PC-3 (cell line): Measurements from ENCODE around the gene NRSN1.

Experiments
- CTCF ChIP-seq: fragments of 300-600 bp; sonication (generic); conservative IDR thresholded peaks from 2 replicates; pipeline ENCODE4 v1.5.1; 2017; ENCODE audit warnings: antibody characterized with exemption, low read depth, mild to moderate bottlenecking, low read length
- EZH2 ChIP-seq: fragments of 300-600 bp; sonication (generic); IDR thresholded peaks from one replicate; pipeline ENCODE4 v1.6.1; 2017; ENCODE audit warnings: antibody characterized with exemption, mild to moderate bottlenecking, low read length; ENCODE audit not compliant: unreplicated experiment

DNA sequence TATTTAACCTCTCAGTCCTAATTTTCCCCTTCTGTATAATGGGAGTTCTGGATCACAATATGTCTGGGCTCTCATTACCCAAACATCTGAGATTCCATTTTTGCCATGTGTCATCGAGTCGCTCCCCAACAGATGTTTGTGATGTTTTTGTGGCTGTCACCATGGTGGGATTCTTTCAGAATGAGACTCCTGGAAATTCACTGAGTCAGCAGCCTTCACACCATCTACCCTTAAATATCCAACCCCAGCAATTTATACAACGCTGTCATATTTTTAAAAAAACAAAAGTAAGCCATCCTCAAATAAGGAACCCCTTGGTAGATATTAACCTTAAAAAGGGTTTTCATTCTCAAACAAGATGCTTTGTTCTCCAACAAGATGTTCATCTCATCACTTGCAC is 20.9 kb downstream of the NRSN1 start:
- TF ChIP-seq CTCF (no peak), EZH2 (no peak)
